HepG2 (cell line): ENCODE data around the gene TBC1D25. TPM values are rescaled to one million over a fixed set of nuclear protein-coding genes. Genes with fewer than 3 reads are reported as not detected.
A peak's percentile ranks its signal among the peaks of the same experiment; 100 is the strongest.

ENCODE experiments used
- ARNT2 ChIP-seq: sonication (generic); formaldehyde crosslinking; IDR thresholded peaks from 2 replicates; pipeline ENCODE4 v1.8.0; 2022; ENCODE audit warnings: mild to moderate bottlenecking, low read depth, missing genetic modification reagents, moderate library complexity
- BORCS8-MEF2B ChIP-seq: sonication (generic); formaldehyde crosslinking; IDR thresholded peaks from 2 replicates; pipeline ENCODE4 v1.8.0; 2022; ENCODE audit warnings: mild to moderate bottlenecking, missing genetic modification reagents
- CEBPG ChIP-seq: IDR thresholded peaks from 2 replicates; pipeline ENCODE4 v1.6.1; 2016
- EHMT2 ChIP-seq: fragments of 200-600 bp; sonication (generic); IDR thresholded peaks from 2 replicates; pipeline ENCODE4 v1.7.0; 2017; ENCODE audit warnings: antibody characterized with exemption, low read depth, low read length, borderline replicate concordance
- ETV5 ChIP-seq: IDR thresholded peaks from 2 replicates; pipeline ENCODE4 v1.6.1; 2018; ENCODE audit warnings: missing biosample characterization, missing genetic modification reagents, inconsistent platforms, borderline replicate concordance
- GATAD1 ChIP-seq: IDR thresholded peaks from 2 replicates; pipeline ENCODE4 v1.6.1; 2016; ENCODE audit warnings: missing genetic modification reagents, missing compliant biosample characterization
- KLF6 ChIP-seq: IDR thresholded peaks from 2 replicates; pipeline ENCODE4 v1.8.0; 2016; ENCODE audit warnings: missing biosample characterization, missing genetic modification reagents
- MAF1 ChIP-seq: sonication (generic); formaldehyde crosslinking; IDR thresholded peaks from 2 replicates; pipeline ENCODE4 v1.5.0; 2020; ENCODE audit warnings: missing genetic modification reagents, borderline replicate concordance
- MATR3 ChIP-seq: sonication (generic); formaldehyde crosslinking; IDR thresholded peaks from 2 replicates; pipeline ENCODE4 v1.4.0; 2020; ENCODE audit warnings: missing genetic modification reagents
- MNT ChIP-seq: fragments of 450-650 bp; IDR thresholded peaks from 2 replicates; pipeline ENCODE4 v1.6.1; 2016
- MXD4 ChIP-seq: IDR thresholded peaks from 2 replicates; pipeline ENCODE4 v1.6.1; 2016; ENCODE audit warnings: mild to moderate bottlenecking, missing biosample characterization, missing genetic modification reagents
- NKX3-1 ChIP-seq: sonication (generic); formaldehyde crosslinking; IDR thresholded peaks from 2 replicates; pipeline ENCODE4 v1.5.0; 2020; ENCODE audit warnings: missing genetic modification reagents
- POLR2AphosphoS5 ChIP-seq: IDR thresholded peaks from 2 replicates; pipeline ENCODE4 v1.6.1; 2012; ENCODE audit warnings: low read depth, low read length
- SOX13 ChIP-seq, 3 experiments: fragments of 450-650 bp in 1 of 3; sonication (generic) in 1 of 3; formaldehyde crosslinking in 1 of 3; IDR thresholded peaks in 2 of 3; conservative IDR thresholded peaks in 1 of 3; 2 replicates each; pipeline versions ENCODE4 v1.5.0 to v1.6.1; 2016 to 2020; ENCODE audit warnings: antibody characterized with exemption in 1 of 3, mild to moderate bottlenecking in 1 of 3, missing compliant biosample characterization in 1 of 3, missing genetic modification reagents in 1 of 3, moderate library complexity in 1 of 3
- TBP ChIP-seq: sonication (generic); formaldehyde crosslinking; IDR thresholded peaks from 2 replicates; pipeline ENCODE4 v1.5.0; 2020; ENCODE audit warnings: missing genetic modification reagents
- THAP9 ChIP-seq: sonication (generic); formaldehyde crosslinking; IDR thresholded peaks from 2 replicates; pipeline ENCODE4; 2020; ENCODE audit warnings: missing genetic modification reagents, mild to moderate bottlenecking, borderline replicate concordance
- ZBTB8A ChIP-seq: sonication (generic); formaldehyde crosslinking; IDR thresholded peaks from 2 replicates; pipeline ENCODE4 v1.4.0; 2020; ENCODE audit warnings: mild to moderate bottlenecking, low read depth, missing genetic modification reagents, borderline replicate concordance
- ZEB1 ChIP-seq: IDR thresholded peaks from 2 replicates; pipeline ENCODE4 v1.6.1; 2012; ENCODE audit warnings: mild to moderate bottlenecking, low read depth, inconsistent platforms; ENCODE audit not compliant: insufficient replicate concordance
- ZMAT5 ChIP-seq: sonication (generic); formaldehyde crosslinking; IDR thresholded peaks from 2 replicates; pipeline ENCODE4 v1.5.0; 2020; ENCODE audit warnings: mild to moderate bottlenecking, low read depth, missing genetic modification reagents, borderline replicate concordance
- ZNF557 ChIP-seq: sonication (generic); formaldehyde crosslinking; IDR thresholded peaks from 2 replicates; pipeline ENCODE4 v1.4.0; 2020; ENCODE audit warnings: missing genetic modification reagents
- ZNF615 ChIP-seq: sonication (generic); formaldehyde crosslinking; IDR thresholded peaks from 2 replicates; pipeline ENCODE4 v1.5.0; 2020; ENCODE audit warnings: mild to moderate bottlenecking, missing genetic modification reagents, borderline replicate concordance
- ZNF639 ChIP-seq: conservative IDR thresholded peaks from 2 replicates; pipeline ENCODE4 v1.6.1; 2018; ENCODE audit warnings: missing genetic modification reagents
- ZNF746 ChIP-seq: sonication (generic); formaldehyde crosslinking; IDR thresholded peaks from 2 replicates; pipeline ENCODE4 v1.8.0; 2022; ENCODE audit warnings: mild to moderate bottlenecking, missing genetic modification reagents
- polyA plus RNA-seq, 8 experiments: library from polyadenylated mRNA; depleted of rRNA in 3 of 8; stranded (reverse) in 7 of 8; unstranded in 1 of 8; fragments of >200 nt; fragmentation: Illumina TruSeq in 4 of 8; extraction: Trizol in 4 of 8; gene quantifications; 2 replicates each; pipeline versions ENCODE4 v1.2.1 to v1.2.3, GENCODE V29; 2011 to 2016; ENCODE audit warnings: low read depth in 4 of 8, missing spikeins in 1 of 8, mixed read lengths in 1 of 8; ENCODE audit not compliant: insufficient read depth in 1 of 8
- total RNA-seq, 5 experiments: library from RNA; depleted of rRNA; stranded (reverse); fragments of >200 nt; fragmentation: Illumina TruSeq; extraction: Trizol; gene quantifications; 2 replicates each; pipeline ENCODE4 v1.2.3, GENCODE V29; 2016; ENCODE audit warnings: low read depth in 1 of 5

Gene TBC1D25
- total and polyA plus RNA-seq, 2 of the 13 experiments (the other 11 are each of a cell fraction or from before 2014, with no cell fraction given), result 3.5 to 4.7 TPM

GRCh38 chrX:48574270-48575266, 35.1 kb downstream of the TBC1D25 start, which contains the start of gene RBM3 (continued):
- TF ChIP-seq ZBTB8A, result no peak
- TF ChIP-seq BORCS8-MEF2B (CRISPR knock-in tag), result peak; percentile 75
- no peak for TF ChIP-seq ZMAT5 (CRISPR knock-in tag)
- TF ChIP-seq ZEB1, result no peak
- TF ChIP-seq POLR2AphosphoS5, result peak; percentile 59; the same call in 1 of the 2 replicates
- peak; percentile 91 for TF ChIP-seq GATAD1 (CRISPR knock-in tag)
- TF ChIP-seq EHMT2, result no peak
- TF ChIP-seq ETV5 (CRISPR knock-in tag), result peak; percentile 48; the same call in 1 of the 2 replicates
- TF ChIP-seq ARNT2, result 0 out of 2 replicates have a peak, but pooled peaks have one; percentile 39
- TF ChIP-seq ZNF557 (CRISPR knock-in tag), result 0 out of 2 replicates have a peak, but pooled peaks have one; percentile 36
- TF ChIP-seq ZNF639 (CRISPR knock-in tag), result no peak
- TF ChIP-seq ZNF746 (CRISPR knock-in tag), result 0 out of 2 replicates have a peak, but pooled peaks have one; percentile 59
- no peak for TF ChIP-seq SOX13 (IDR thresholded peaks at IDR 0.05)
- TF ChIP-seq SOX13 (CRISPR knock-in tag; conservative IDR thresholded peaks at IDR 0.05 in 1 of 2, IDR thresholded peaks at IDR 0.05 in 1 of 2), result no peak
- peak; percentile 77 for TF ChIP-seq MNT
- TF ChIP-seq KLF6, result peak; percentile 36; the same call in 1 of the 2 replicates
- TF ChIP-seq NKX3-1 (CRISPR knock-in tag), result no peak
- TF ChIP-seq MAF1 (CRISPR knock-in tag), result no peak
- no peak for TF ChIP-seq CEBPG (CRISPR knock-in tag)
- TF ChIP-seq MXD4 (CRISPR knock-in tag), result 0 out of 2 replicates have a peak, but pooled peaks have one; percentile 28
- peak; percentile 85; the same call in 1 of the 2 replicates for TF ChIP-seq THAP9 (CRISPR knock-in tag)
- TF ChIP-seq MATR3 (CRISPR knock-in tag), result no peak
- no peak for TF ChIP-seq TBP (CRISPR knock-in tag)
- no peak; the same call in 1 of the 2 replicates for TF ChIP-seq ZNF615 (CRISPR knock-in tag)
